Myocyte (in vitro differentiated cells): ENCODE measurements around the gene BOC. TPM values are rescaled to one million over a fixed set of nuclear protein-coding genes. Genes with fewer than 3 reads are reported as not detected.
A peak's percentile ranks its signal among the peaks of the same experiment; 100 is the strongest.

Experiments used
- DNase-seq: peaks from one replicate; pipeline ENCODE4 v3.0.0-alpha.2; 2012; ENCODE audit warnings: low read depth
- total RNA-seq: library from RNA; depleted of rRNA; stranded (reverse); fragments of >200 nt; gene quantifications from 2 replicates; pipeline ENCODE4 v1.2.3, GENCODE V29; 2014

BOC gene
- total RNA-seq, 1 donor from 2014 or later: 10.7 TPM

DNA sequence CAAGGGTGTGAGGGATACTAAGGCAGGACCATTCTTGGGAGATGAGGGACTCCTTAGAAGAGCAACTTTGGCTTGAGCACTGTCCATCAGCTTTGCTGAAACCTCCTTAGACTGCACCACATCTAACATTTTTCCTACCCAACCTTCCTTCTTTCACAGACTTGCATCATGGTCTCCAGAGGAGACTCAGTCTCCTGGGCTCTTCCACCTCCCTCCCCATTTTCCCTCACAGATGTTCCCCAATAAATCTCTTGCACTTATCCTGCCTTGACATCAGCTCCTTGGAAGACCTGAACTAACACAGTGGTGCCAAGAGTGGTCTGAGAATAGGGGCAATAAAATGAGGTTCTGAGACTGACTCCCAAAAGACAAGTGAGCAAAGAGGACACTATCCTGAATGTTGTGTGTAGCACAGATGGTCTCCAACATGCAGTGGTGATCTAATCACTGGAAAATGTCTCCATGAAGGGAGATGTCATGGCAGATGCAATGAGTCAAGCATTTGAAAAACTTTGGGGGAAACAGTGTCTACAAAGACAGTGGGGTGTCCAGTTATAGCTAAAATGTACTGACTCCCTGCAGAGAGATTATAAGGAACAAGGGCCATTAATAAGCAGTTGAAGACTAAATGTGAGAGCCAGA lies 26.0 kb upstream of the BOC start:
- DNase-seq: peak; percentile 26

DNA sequence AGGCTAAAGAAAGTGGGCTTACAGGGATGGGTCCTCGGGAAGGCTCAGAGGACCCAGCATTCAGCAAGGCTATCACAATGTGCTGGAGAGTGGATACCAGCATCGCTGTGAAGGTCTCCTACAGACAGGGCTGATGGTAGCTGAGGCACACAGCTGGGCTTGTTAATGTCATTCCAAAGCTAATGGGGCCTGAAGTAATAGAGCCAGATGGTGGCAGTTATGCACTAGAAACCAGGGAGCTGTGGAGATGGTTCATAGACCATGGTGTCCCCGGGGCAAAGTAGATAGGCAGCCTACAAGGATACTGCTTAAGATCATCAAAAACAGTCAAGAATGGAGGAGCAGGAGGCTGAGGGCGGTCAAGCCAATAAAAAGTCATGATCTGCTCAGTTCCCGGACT lies 24.8 kb upstream of the BOC start:
- no peak for DNase-seq

DNA sequence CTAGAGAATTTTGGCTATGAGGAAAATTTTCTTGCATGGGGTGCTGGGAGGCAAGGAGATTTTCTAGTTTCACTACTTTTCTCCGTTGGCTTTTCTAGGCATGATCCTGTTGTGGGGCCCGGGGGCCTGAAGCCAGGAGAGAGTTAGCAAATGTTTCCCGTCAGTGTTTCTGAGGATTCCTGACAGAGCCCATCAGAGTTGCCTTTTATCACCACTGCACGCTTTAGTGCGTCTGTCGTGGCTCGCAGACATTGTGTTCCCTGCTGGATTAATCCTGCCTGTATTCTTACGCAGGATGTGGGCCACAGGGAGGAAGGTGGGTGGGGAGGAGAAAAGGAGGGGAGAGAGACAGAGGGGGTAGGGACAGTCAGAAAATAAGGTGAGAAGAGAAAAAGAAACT lies 18.1 kb upstream of the BOC start:
- DNase-seq: no peak

DNA sequence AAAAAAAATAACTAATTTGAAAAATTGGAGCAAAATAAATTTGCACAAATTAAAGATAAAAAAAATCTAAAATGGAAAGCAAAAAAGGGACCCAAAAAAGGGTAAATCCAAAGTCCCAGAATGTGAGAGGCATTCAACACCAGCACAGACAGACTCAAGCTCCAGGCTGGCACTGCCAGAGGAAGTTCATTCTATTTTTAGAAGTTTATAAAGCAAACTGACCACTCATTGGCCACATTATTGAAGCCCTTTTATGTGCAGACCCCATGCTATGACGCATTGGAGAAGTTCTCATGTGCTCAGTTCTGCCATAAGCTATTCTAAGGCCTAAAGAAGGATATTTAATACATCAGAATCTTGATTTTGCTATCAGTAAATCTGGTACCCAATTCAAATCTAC lies 17.6 kb upstream of the BOC start:
- DNase-seq: no peak

DNA sequence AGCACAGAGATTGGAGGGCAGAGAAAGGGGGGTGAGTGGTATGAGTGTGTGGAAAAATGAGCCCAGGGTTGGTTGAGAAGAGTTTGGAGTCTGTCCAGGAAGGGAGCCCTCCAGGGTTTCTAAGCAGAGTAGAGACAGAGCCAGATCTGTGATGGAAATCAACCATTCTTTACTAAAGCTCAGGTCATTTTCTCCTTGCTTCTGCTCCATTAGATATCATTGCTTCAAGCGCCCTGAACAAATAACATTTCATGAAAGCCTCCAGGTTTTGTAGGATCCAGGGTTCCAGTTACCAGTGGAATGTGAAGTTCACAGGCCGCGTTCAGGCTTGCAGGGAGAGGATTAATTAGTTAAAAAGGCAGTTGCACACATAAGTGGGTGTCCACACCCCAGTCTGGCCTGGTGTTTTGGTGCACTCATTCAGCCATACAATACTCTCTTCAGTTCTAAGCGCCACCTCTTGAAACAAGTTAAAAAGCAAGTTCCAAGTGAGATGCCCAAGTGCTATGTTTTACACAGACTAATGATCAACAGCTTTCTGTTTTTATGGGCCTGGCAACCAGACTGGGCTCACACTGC lies 16.4 kb upstream of the BOC start:
- DNase-seq: no peak

DNA sequence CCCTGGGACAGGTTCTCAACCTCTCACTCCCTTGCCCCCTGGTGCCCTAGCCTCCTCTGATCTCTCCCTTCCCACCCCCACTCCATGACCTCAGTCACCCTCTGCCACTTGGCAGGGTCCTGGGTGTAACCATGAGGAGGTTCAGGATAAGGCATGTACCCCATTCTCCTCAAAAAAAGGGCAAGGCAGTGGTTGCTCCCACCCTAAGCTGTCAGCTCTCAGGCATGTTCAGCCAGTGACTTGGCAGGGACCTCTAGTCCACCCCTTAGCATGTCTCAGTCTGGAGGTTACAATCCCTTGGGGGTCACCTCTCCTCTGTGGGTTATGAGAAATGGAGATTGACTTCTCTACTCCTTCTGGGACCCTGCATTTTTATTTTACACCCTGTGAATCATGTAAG lies 11.0 kb upstream of the BOC start:
- DNase-seq: no peak

DNA sequence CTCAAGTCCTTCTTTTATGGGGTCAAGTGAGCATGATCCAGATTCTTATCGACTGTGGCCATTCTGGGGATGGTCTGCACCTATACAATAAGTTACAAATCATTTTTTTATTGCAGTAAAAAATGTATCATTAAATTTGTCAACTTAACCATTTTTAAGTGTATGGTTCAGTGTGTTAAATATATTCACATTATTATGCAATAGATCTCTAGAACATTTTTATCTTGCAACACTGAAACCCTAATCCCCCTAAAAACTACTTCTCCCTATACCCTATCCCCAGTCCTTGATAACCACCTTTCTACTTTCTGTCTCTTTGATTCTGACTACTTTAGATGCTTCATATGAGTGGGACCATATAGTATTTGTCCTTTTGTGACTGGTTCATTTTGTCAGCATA lies 10.4 kb upstream of the BOC start:
- no peak for DNase-seq

DNA sequence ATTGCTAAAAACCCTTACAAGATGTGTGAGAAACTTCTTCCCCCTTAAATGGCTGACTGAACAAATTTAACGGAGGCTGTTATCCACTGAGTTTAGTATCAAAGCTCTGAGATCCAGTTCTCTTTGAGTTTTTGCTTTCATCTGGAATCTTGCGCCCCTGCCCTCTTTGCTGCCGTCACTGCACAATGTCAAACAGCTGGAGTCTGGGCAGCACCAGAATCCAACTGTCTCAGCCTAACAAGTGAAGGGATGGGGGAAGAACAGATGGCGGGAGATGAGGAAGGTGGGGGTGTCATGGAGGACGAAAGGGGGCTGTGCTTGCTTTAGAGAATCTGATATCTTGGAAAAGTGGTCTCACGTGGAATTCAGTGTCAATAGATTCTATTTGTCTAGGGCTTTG lies 7.0 kb upstream of the BOC start:
- no peak for DNase-seq

DNA sequence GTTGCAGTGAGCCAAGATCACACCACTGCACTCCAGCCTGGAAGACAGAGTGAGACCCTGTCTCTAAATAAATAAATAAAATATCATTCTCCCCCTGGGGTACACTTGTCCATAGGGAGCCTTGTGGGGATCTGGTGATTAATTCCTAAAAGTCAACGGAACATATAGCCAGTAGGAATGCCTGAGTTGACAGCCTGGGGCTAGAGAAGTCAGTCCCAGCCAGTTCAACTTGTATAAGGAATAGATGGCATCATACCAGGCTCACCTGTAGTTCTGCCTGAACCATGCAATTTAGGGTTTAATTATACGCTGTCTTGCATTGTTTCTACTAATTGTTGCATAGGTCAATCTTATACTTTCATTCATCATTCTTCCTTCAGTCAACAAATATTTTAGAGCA lies 5.9 kb upstream of the BOC start:
- DNase-seq: no peak

DNA sequence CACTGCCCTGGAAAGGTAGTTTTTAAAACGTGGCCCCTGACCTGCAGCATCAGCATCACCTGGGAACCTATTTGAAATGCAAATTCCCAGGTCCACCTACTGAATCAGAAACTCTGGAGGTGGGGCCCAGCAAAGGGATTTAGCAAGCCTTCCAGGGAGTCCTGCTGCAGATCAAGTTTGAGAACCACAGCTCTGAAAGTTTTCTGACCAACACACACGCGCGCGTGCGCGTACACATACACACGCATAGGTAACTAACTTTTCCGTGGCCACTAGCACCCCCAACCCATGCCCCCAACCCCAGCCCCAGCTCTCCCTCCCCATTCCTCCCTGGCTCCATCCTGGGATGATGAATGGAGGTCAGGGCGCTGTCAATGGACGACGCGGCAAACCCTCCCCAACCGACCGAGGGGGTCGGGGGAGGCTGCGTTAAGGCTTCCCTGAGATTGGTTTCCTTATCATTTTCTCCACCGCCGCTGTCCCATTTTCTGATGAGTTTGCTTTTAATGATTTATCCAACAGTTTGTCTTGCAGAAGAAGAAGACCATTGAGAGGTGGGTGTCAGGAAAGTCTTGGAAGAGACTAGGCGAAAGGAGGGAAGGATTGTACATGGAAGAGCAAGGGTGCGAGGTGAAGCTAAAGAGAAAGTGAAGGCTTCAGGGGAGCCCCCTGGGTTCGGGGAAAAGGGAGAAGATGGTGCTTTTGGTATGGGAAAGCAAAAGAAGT lies 590 bp upstream of the BOC start:
- DNase-seq: no peak

DNA sequence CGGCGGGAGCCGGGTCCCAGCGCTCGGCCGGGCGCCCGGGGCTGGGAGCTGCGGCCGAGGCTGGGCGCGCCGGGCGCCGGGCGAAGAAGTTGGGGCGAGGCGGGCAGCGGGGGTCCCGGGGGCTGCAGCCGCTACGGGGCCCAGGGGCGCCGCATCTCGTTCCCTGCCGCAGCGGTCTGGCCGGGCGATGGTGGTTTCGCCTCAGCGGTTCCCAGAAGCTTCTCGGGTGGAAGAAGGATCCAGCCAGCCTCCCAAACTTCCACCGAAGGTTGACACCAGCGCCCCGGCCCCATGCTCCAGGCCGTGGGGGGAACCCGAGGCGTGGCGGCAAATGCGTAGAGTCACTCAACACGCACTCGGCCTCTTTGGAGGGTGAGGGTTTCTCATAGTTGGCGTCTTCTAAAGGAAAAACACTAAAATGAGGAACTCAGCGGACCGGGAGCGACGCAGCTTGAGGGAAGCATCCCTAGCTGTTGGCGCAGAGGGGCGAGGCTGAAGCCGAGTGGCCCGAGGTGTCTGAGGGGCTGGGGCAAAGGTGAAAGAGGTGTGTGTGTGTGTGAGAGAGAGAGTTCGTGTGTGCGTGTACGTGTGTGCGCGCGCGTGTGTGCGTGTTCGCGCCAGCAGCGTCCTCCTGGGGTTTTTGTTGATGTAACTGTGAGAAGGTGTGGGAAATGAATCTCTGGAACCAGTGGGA lies 940 bp downstream of the BOC start:
- DNase-seq: peak; percentile 51

DNA sequence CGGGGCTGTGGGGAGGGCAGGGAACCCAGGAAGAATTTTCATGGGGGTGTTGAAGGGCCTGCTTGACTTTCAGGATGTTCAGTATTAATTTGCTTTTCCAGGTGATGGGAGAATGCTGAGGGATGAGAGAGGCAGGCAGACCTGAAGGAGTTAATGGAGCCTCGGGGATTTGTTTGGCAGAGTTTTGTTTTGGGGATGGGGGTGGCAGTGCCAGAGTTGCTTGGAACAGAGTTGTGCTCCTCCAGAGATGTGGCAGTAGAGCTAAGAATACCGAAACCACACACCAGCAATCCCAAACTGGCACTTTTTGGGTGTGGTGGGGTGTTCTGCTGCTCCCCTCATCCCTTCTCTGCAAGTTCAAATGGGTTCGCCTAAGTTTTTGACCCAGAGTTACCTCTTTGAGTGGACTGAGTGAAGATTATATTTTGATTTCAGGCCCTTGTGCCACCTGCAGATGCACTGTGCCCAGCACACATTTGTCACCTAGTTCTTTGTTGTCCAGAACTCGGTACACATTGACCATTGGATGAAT lies 1.6 kb downstream of the BOC start:
- peak; percentile 71 for DNase-seq

DNA sequence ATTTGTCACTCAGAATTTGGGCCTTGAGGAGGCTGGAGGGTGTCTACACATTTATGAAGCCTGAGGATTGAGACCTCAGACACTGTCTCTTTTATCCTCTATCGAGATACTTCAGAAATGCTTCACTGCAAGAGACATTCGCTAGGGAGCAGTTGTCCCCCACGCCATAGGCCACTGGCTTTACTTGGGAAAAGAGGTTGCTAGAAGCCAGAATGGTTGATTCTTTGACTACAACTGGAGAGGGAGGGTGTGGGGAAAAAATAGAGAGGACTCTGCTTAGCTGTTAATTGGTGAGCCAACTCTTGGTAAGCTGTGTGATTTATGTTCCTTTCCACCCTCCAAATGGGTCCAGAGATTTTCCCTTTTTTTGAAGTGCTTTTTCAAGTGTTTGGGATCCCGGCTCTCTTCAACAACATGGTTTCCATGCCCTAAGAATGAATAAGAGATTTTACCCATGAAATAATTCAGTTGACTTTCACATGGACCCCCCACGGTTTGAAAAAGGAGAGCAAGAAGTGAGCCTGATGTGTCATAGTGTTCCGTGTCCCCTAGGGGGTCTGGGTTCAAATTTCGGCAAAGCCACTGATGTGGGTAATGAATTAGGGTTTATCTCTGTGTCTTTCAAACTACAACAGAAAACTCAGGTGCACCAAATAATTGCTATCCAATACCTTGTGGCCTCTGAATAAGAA lies 2.7 kb downstream of the BOC start:
- no peak for DNase-seq

DNA sequence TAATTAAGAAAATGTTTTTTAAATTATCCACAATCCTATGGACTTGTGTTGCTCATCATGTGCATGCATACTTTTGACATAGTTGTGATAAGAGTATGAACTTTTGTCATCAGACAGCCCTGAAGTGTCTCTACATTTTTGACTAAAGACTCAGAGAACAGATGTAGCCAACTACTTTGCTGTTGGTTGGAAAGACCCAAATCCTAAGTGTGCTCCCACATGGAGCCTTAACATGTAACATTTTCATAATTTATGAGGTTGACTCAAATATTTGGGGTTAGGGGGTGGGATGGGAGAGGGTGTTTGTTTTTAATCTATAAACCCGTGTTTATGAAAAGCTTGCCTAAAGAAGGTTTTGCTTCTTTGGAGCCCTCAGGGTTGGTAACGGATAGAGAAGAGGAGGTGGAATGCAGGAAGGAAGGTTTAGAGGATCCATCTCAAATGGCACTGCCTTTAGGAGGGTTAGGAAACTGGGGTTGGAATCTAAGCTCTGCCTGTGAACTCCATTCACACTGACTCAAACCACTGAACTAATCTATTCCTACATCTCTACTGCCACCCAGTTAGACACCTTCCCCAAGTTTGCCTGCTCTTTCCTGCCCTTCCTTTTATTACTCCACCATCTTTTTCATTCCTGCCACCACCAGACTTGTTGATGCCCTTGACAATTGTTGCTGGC lies 3.7 kb downstream of the BOC start:
- DNase-seq: no peak

DNA sequence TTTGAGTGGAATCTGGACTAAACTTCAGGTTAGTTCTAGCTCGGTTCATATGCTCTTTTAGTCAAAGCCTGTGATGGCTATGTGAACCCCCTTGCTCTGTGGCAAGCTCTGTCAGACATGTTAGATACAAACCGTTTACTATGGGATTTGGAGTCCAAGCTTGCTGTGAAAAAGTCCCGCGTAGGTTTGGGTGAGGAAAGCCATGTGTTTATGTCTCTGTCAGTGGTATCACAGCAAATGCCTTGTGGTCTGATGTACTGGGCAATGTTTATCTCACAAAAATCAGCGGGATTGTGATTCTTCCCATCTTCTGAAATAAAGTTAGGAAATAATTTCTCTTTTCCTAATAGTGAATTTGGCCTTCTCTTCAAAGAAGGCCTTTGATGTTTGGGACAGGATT lies 5.0 kb downstream of the BOC start:
- DNase-seq: no peak

DNA sequence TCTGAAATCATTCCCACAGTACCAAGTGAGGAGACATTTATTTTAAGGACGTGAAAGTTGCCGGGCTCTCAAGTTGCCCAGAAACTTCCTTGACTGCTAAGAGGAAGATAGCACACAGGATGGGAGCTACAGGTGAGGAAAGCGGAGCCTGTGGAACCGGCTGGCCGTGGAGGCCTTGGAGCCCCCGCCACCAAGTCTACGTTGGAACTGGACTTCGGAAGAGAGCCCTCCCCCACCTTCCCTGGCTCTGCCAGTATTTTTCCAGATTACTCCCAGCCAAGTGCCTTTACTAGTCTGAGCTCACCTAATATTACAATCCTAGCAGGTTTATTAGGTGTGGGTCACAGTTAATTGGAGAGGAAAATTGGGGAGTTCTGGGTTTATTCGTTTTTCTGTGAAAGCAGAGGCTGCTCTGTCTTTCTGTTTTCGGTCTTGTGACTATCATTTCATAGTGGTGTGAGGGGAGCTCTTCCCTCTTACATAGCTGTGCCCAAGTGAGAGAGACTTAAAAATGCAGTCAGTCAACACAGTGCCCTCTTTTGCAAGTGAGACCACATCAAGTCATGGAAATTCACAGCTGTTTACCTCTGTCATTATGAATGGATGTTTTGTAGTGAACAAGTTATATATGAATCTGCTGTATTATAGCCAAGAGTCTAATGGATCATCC lies 6.8 kb downstream of the BOC start:
- DNase-seq: no peak

DNA sequence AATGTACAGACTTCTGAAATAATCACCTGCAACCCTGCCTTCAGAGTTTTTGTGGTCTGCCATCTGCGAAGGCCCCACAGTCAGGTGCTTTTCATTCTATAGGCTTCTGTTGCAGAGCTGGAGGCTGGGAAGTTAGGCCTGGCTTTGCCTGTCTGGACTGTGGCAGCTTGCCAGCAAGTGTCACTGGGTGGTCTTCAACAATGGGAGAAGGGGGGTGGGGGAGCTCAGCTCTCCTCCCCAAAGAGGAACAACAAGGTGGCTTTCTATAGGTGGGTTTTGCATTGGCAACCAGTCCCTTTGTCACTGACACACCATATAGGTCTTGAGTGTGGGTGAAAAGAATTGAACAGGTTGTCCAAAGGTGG lies 7.3 kb downstream of the BOC start:
- DNase-seq: no peak

DNA sequence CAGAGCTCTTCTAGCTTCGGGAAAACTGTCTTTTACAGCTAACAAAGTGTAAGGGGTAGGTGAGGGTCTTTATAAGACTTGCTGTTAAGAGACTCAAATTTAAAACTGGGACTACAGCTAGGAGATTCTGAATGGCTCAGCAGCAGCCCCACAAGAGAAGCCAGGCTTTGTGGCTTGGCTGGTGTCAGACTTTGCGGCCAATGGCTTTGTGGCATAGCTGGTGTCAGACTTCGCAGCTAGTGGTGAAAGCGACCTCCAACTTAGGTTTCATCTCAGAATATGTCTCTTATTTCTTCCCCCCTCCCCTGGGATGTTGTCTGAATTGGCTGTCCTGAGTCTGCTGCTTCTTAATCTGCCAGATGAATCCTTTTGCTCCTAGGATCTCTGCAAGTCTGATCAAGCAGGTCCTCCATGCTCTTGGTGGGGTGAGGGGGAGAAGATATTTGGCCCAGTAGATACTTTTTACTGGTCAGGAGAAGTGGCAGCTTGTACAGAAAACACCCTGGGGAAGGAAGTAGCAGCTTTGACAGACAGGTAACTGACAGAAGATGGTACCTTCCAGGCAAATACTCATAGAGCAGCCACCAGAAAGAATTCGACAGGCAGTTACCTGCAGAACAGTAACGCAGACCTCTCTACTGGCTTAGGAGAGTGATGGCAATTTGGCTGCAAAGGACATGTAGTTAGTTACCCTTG lies 8.4 kb downstream of the BOC start:
- DNase-seq: peak; percentile 80

DNA sequence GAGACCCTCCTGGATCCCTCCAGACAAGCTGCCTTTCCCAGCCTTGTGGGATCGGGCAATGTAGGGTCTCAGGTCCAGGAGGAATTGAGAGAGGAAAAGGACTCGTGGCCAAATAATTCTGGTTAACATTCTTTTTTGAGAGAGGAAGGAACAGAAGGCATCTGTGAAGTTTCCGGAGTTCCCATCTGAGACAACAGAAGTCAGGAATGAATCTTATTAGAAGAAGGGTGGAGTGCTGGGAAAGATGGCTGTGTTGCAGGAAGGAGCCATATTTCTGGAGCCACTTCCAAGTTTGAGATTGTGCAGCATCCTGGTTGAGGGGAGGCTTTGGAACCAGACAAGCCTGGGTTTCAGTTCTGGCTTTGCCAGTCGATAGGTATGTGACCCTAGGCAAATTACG lies 9.4 kb downstream of the BOC start:
- DNase-seq: no peak
